Middle frontal gyrus (tissue), 1 donor: ENCODE results near the gene PPP1R15B.
"Not testable (repeated sequence)": the region's sequence is repeated elsewhere in the genome, so short reads cannot be mapped to it uniquely, and the experiment has no call there.

ENCODE experiments used
- DNase-seq: peaks from one replicate; pipeline ENCODE4 v3.0.0-alpha.2; 2015; ENCODE audit warnings: low spot score; ENCODE audit errors: extremely low spot score

The PPP1R15B gene

GRCh38 chr1:204443871-204444581, 32.4 kb upstream of the PPP1R15B start:
- DNase-seq, result no peak

GRCh38 chr1:204443260-204443619, 31.6 kb upstream of the PPP1R15B start:
- no peak for DNase-seq

DNA sequence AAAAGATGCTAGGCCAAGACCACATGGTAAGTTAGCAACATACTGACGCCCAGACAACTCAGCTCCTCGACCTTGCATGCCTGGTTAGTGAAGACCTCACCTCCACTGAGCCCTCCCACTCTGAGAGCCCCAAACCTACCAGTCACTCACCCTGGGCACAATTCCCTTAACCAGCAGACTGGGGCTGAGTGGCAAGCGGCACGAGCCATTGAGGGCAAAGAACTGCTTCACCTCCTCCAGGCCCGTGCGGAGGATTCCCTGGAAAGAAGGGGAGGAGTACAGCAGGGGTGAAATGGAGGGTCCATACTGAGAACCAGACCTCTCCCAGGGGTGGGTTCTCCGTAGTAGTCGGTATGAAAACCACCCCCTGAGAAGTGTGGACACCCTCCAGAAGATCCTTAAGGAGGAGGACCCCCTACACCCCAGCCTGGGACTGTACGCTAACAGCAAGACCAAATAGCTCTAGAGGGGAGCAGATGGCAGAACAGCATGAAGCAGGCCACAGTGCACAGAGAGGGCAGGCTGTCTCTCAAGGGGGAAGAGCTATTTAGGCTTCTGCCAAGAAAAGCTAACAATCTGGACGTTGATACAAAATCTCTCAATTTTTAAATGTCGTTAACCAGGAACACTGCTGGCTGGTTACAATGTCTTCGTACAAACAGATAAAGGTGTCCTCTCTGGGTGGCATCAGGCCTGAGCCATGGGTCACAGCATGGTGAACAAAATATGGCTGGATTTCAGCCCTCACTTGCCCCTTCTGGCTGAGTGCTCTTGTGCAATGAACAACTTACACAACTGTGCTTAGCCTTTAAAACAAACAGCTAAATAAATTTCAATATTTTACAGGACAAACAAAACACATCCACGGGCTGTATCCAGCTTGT, 31.0 kb upstream of the PPP1R15B start:
- DNase-seq, result no peak

DNA sequence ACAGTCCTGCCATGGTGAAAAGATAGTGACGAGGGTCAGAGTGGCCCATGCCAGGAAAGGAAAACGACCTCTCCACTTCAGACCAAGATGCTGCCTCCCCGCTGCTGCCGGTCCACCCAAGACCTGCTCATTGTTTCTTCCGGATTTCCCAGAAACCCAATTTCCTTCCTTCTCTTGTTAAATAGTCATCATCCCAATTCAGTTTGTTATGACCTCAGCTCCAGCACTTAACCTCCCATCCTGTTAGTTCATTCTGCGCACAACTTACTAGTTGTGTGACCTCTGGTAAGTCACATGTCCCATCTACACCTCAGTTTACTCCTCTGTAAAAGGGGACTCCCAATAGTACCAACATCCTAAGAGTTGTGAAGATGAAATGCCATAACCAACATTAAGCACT, 29.9 kb upstream of the PPP1R15B start:
- DNase-seq, result no peak

GRCh38 chr1:204439621-204440375, 28.2 kb upstream of the PPP1R15B start:
- DNase-seq, result no peak

DNA sequence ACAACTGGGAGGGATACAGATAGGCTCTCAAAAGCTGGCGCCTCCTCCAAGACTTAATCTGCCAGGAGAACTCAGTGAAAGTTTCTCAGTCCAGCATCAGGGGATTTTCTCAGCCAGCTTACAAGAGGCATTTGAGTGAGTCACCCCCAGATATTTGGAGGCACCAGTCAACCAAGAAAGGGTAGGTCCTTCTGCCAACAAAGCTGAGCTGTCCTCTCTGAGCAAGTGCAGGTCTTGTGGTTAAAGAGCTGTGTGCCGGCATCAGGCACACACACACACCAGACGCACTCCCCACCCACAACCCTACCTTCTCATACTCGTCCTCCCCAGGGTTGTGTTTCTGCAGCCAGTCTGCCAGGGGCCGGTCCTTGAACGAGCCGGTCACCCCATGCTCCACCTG, 27.0 kb upstream of the PPP1R15B start:
- DNase-seq, result no peak

GRCh38 chr1:204437796-204438570, 26.4 kb upstream of the PPP1R15B start:
- no peak for DNase-seq

- no peak for DNase-seq
These were observed 24.3 kb upstream of the PPP1R15B start for GRCh38 chr1:204435872-204436271.

DNA sequence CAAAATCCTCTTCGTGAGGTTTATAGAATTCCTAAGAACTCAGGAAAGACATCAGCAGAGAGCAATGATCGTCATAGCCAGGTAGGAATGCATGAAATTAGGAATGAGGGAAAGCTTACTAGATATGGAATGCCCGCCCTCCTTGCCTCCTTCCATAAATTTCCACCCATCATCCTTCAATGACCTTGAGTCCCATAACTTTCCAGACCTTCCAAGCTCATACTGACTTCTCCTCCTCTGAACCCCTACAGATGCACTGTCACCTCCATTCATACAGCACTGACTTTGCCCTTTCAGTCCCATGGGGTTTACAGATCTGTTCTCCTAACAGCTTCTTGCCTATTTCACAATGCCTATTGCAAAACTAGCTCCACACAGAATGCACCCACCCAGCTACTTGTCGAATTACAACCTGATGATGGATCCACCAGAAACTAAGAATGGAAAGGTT, 23.8 kb upstream of the PPP1R15B start:
- no peak for DNase-seq

DNA sequence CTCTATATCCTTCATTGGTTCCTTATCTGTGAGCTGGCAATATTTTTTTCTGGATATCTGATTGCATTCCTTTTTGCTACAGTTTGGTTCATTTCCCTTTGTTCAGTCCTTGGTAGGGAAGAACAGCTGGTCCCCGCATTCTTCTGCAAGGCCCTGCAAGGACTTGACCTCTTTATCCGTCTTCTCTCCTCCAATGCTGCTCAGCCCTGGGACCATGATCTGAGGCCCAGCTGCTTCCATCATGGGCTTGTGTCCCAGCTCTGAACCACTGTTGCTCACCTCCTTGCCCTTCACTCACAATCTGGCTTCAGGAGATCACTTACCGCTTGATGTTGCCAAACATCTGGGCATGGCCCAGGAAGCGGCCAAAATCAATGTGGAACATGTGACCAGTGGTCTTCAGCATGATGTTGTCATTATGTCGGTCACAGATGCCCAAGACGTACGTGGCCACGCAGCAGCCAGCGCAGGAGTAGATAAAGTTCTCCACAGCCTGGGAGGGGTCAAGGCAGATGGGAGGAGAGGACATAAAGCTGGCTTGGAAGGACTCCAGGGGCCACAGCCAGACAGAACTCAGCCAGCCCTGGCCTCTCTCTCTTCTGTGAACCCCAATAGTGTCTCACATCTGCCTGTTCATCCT, 22.6 kb upstream of the PPP1R15B start:
- DNase-seq, result no peak

GRCh38 chr1:204432708-204433107, 21.1 kb upstream of the PPP1R15B start:
- no peak for DNase-seq

- peak; percentile 61 for DNase-seq
These were observed 19.9 kb upstream of the PPP1R15B start for GRCh38 chr1:204431310-204432184.

GRCh38 chr1:204429746-204430145, 18.1 kb upstream of the PPP1R15B start:
- DNase-seq, result no peak

GRCh38 chr1:204426971-204427701, 15.5 kb upstream of the PPP1R15B start:
- DNase-seq, result no peak

DNA sequence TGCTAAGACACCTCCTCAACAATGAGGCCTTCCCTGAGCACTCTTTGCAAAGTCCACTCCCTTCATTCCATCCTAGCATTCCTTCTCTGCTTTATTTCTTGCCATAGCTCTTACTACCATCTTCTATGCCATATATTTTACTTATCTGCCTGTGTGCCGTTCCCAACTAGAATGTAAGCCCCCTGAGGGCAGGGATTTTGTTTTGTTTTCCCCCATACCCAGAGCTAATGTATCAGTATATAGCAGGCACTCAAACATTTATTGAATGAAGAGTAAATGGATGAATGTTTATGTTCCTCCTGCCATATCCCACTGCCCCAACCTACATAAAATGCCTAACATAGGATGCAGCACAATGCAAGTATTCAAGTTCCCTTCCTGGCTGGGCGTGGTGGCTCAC, 14.9 kb upstream of the PPP1R15B start:
- DNase-seq, result no peak

DNA sequence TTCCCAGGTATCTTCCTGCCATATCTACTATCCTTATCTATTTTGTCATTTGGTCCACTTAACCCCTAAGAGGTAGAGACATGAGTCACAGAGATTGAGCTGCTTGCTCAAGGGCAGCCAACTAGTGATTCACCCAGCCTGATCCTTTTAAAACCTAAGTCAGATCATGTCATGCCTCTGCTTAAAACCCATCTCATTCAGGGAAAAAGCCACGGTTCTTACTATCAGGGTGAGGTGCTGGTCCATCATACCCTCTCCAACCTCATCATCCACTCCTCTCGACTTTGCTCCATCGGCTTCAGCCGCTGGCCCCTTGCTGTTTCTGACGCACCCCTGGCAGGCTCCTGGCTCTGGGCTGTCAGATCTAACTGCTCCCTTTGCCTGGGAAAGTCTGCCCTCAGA, 14.4 kb upstream of the PPP1R15B start:
- DNase-seq, result no peak

DNA sequence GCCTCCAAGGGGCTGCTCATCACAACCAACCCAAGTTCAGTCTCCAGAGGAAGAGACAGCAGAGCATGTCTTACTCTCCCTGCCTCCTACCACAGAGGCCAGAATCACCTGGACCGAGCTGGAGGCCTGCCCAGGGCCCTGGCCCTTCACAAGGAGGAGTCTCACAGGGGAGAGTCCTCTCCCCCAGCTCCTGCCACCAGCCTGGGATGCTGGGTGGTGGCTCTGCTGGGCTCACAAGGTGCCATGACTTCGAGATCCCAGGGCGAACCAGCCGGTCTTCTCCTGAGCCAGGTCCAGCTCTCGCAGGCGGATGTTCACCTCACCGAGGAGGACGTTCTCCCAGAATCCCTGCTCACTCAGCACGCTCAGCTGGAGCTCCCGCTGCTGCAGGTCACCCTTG, 13.0 kb upstream of the PPP1R15B start:
- no peak for DNase-seq

DNA sequence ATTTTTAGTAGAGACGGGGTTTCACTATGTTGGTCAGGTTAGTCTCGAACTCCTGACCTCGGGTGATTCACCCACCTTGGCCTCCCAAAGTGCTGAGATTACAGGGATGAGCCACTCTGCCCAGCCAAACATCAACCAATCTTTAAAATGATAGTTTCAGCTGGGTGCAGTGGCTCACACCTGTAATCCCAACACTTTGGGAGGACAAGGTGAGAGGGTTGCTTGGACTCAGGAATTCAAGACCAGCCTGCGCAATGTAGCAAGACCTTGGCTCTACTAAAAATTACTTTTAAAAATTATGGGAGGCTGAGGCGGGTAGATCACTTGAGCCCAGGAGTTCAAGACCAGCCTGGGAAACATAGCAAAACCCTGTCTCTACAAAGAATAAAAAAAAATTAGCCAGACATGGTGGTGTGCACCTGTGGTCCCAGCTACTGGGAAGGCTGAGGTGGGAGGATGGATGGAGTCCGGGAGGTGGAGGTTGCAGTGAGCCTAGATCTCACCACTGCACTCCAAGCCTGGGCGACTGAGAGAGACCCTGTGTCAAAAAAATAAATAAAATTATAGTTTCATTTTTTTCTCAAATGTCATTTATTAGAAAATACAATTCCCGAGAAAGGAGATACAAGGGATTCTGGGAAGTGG, 10.6 kb upstream of the PPP1R15B start:
- not testable (repeated sequence) for DNase-seq

DNA sequence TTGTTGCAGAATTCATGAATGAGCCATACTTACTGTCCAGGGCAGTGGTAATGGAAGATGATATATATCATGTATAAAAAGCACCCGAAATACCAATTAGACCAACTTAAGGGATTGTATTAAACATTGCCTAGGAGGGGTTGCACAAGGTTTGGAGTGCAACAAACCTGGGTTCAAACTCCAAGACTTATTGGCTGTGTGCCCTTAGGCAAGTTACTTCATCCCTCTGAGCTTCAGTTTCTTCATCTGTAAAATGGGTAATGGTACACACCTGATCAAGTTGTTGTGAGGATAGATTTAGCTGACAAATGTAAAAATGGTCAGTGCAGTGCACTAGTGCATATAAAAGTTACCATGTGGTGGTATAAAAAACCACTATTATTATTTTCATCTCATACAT, 9.8 kb upstream of the PPP1R15B start:
- no peak for DNase-seq
